ENCODE data around the gene GDI1.
A peak's percentile ranks its signal among the peaks of the same experiment; 100 is the strongest.

The GDI1 gene

GRCh38 chrX:154464806-154465365, 27.9 kb downstream of the GDI1 start:
- no peak for DNase-seq

GRCh38 chrX:154465601-154466000, 28.6 kb downstream of the GDI1 start:
- DNase-seq: no peak

DNA sequence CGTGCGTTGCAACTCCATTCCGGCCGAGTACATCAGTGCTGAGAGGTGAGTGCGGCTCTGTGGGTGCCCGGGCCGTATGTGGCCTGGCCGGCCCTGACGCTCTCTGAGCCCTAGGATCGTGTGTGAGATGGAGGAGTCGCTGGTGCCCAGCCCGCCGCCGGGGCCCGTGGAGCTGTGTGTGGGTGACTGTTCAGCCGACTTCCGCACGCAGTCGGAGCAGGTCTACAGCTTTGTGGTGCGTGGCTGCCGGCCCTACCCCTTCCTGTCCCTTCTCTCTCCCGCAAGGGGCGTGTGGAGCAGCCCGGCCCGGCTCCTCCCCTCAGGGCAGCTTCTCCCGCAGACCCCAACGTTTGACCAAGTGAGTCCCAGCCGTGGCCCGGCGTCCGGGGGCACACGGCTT, 29.1 kb downstream of the GDI1 start:
- no peak for DNase-seq

DNA sequence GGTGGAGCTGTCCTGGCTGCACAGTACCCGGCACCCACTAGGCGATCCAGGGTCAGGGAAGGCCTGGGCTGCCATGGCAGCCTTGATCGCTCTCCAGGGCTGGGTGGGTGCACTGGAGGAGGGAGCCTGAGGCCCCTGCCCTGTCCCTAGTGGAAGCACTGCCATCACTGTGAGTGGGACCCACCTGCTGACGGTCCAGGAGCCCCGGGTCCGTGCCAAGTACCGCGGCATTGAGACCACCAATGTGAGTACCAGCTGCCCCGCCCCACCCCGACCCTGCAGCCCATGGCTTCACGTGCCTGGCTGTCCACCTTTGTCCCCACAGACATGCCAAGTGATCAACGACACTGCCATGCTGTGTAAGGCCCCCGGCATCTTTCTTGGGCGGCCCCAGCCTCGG, 30.0 kb downstream of the GDI1 start:
- DNase-seq: no peak

DNA sequence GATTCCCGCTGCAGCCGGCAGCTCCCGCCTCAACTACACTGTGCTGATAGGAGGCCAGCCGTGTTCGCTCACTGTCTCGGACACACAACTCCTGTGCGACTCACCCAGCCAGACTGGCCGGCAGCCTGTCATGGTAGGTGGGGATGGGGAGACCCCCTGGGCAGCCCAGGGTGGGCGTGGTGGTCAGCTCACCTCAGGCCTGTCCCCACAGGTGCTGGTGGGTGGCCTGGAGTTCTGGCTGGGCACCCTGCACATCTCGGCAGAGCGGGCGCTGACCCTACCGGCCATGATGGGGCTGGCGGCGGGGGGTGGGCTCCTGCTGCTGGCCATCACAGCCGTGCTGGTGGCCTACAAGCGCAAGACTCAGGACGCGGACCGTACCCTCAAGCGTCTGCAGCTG, 30.6 kb downstream of the GDI1 start:
- no peak for DNase-seq

DNA sequence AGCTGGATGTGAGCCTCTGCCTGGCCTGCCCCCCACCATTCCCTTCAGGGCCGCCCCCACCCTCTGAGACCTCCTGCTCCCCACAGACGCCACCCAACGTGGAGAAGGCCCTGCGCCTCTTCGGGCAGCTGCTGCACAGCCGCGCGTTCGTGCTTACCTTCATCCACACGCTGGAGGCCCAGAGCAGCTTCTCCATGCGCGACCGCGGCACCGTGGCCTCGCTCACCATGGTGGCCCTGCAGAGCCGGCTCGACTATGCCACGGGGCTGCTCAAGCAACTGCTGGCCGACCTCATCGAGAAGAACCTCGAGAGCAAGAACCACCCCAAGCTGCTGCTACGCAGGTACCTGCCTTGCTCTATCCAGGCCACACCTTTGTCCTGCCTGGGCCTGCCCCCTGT, 31.3 kb downstream of the GDI1 start:
- DNase-seq: no peak

DNA sequence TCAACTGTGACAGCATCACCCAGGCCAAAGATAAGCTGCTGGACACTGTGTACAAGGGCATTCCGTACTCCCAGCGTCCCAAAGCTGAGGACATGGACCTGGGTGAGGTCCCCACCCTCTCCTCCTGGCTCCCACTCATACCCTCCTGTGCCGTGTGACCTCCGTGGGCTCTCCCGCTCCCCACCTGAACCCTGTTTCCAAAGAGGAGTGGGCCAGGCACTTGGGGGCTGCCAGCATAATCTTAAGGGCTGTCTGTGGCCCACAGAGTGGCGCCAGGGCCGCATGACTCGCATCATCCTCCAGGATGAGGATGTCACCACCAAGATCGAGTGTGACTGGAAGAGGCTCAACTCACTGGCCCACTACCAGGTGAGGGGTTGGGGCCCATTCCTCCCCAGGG, 32.2 kb downstream of the GDI1 start:
- no peak for DNase-seq

DNA sequence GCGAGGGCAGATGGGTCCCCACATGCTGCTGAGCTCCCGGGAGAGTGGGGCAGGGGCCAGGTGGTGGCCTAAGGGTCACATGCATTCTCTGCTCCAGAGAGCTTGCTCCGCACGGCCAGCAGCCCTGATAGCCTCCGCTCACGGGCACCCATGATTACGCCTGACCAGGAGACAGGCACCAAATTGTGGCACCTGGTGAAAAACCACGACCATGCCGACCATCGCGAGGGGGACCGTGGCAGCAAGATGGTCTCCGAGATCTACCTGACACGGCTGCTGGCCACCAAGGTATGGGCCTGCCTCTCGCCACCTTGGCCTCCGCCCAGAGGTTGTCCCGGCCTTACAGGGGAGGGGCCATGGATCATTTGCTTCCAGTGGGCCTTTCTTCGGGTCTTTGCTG, 32.9 kb downstream of the GDI1 start:
- no peak for DNase-seq

DNA sequence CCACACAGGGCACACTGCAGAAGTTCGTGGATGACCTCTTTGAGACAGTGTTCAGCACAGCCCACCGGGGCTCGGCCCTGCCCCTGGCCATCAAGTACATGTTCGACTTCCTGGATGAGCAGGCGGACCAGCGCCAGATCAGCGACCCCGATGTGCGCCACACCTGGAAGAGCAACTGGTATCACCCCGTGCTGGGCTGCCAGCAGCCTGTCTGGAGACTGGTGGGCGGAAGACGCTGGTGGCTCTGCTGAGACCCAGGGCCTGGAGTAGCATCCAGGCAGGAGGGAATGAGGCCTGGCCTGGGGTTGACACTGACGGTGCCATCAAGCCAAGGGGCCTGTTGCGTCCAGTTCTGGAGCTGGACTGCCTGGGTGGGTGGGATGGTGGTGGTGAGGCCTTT, 33.5 kb downstream of the GDI1 start:
- no peak for DNase-seq

- DNase-seq: no peak
Observed at GRCh38 chrX:154470914-154471568, 34.1 kb downstream of the GDI1 start.

DNA sequence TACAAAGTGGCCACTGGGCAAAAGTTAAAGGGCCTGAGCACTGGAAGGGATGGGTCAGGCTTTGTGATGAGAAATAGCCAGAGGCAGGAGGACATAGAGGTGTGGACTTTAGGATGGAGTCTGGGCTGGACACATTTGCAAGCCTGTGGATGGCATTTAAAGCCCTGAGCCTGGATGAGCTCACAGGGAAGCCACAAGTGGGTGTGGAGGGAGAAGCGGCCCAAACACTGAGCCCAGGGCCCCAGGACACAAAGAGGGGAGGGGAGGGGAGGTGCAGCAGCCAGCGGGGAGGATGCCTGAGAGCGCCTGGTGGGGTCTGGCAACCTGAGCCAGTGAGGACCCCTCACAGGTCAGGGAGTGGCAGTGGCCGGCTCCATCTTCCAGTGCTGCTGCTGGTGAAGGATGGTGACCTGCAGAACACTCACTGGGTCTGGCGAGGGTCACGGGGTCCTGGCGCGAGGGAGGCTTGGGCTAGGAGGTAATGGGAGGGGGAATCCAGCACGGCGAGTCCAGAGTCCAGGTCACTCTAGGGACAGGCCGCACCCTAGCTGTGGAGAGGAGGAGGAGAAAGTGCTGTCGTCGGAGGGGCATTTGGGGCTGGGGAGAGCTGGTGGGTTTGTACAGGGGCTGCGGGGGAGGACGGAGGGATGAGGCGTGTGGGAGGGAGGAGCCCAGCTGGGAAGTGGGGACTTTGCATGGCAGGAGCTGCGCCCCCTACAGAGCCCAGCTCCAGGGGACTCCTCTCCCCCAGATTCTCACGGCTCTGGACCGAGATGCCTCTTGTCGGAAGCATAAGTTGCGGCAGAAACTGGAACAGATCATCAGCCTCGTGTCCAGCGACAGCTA, 35.1 kb downstream of the GDI1 start:
- DNase-seq: no peak

DNA sequence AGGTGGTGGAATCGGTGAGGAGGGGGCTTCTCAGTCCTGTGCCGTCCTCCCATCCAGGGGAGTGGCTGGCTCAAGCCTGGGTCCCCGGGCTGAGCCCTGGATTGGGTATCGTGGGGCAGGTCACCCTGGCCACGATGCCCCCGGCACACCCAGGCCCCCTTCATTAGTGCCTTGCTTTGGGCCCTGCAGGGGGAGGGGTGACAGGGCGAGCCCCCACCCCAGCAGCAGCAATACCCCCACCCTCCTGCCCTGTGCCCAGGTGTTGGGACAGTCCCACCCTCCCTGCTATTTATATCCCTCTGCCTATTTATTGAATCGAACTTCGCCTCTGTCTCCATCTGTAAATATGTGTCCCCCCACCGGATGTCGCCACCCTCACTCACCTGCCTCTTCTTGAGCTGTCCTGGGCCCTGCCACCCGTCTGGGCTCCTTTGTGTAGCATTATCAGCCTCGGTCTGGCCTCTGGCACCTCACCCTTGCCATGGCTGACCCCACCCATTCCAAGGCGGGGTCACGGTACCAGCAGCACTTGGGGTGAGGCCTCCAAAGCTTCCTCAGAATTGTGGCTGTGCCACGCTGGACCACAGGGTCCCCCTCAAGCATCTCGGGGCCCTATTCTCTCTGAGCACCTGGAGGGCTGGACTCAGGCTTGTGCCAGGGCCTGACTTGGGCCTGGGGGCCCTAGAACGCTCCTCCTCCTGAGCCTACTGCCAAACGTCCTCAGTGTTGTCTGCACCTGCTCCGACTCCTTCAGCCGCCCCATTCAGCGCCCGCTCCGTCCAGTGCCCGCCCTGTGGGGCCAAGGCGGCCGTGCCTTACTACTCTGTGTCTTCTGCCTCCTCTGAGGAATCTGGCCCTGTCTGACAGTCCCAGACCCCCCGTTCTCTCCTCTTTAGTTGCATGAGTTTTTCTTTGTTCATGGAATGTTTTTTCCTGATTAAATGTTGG, 36.0 kb downstream of the GDI1 start:
- no peak for DNase-seq

DNA sequence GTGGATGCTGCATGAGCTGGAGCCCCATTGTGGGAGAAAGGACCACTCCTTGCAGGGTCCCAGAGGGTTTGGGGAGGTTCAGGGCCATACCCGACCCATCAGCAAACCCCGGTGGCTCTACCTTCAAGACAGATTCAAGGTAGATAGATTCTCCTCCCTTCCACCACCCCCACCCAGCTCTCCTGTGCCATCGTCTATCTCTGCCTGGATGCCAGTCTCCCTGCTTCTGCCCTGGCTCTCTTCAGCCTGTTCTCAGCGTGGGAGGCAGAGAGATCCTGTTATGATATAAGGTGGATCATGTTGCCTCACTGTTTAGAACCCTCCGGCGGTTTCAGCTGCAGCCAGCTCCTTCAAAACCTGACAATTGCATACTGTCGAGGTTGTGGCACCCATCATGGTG, 36.7 kb downstream of the GDI1 start:
- no peak for DNase-seq

- DNase-seq: no peak
Observed at GRCh38 chrX:154476821-154477220, 39.9 kb downstream of the GDI1 start.

- no peak for DNase-seq
Observed at GRCh38 chrX:154477891-154478477, 41.0 kb downstream of the GDI1 start.

- DNase-seq: peak; percentile 71
Observed at GRCh38 chrX:154478728-154479622, 42.0 kb downstream of the GDI1 start, which contains the start of gene LAGE3. TSS of gene LAGE3 (minus strand) at chrX:154479281. CDS start at chrX:154478915, 366 bp downstream.

GRCh38 chrX:154481195-154481594, 44.2 kb downstream of the GDI1 start:
- DNase-seq: no peak

DNA sequence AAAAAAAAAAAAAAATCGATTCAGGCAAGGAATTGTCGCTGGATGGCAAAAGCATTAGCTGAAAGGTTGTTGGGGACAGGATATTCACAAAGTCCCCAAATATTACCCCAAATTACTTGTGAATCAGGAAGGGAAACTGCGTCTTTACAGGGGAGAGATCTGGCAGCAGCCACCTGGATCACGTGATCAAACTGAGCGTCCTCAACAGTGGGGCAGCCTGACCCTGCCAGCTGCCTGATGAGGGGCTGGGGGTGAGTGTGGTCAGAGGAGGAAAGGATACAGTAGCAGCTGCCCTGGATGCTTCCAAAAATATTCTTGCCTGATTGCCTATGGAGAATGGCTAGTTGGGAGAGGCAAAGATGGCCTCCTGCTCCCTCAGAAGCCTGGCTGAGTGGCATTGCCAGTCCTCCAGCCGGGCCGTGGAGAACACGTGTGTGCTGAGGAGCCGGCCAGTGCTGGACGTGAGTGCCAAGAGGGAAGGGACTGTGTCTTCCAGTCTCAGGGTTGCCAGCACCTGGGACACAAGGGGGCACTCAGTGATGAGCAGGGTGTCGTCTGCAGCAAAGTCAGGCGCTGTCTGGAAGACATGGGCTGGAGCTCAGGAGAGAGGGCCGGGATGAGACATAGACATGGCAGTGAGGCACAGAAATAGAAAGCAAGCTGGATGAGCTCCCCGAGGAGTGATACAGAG, 45.1 kb downstream of the GDI1 start:
- no peak for DNase-seq

GRCh38 chrX:154482786-154483185, 45.8 kb downstream of the GDI1 start:
- DNase-seq: no peak

DNA sequence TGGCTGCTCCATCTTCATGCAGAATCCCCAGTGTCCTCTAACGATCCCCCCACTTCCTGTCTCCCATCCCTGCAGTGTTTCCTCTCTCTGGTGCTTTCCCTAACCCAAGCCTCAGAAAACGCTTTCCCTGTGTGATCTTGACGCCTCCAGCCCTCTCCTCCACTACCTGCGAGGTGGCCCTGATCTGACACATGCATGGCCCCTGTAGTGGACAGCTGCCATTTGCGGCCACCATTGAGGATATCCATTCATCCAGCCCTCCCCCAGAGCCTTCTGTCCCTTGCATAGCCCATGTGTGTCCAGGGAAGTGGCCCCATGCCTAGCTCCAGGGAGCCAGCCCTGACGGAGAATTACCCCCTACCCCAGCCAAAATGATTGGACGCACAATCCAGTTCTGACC, 46.4 kb downstream of the GDI1 start:
- DNase-seq: no peak
